Naive thymus-derived CD4-positive, alpha-beta T cell (primary cell): ENCODE results near the gene RRP9. TPM values are rescaled to one million over a fixed set of nuclear protein-coding genes. Genes with fewer than 3 reads are reported as not detected.
A peak's percentile ranks its signal among the peaks of the same experiment; 100 is the strongest.

Source experiments
- ATAC-seq: fragments of 150-1000 bp; cut with Tn5 transposase; 2 replicates; pipeline ENCODE4 v1.10.0; 2021; ENCODE audit warnings: mild to moderate bottlenecking, moderate library complexity
- CTCF ChIA-PET: fragments of 350-600 bp; sonication (Branson Sonifier 250); formaldehyde crosslinking; loops from one replicate; lab custom pipeline; 2021; ENCODE audit warnings: antibody characterized with exemption; lab: Charles Lee
- POLR2A ChIA-PET: fragments of 350-600 bp; sonication (Branson Sonifier 250); formaldehyde crosslinking; loops from one replicate; lab custom pipeline; 2021; ENCODE audit warnings: antibody characterized with exemption, inconsistent platforms; lab: Charles Lee
- DNase-seq, 9 donors: peaks; one replicate each; pipeline versions ENCODE4 v3.0.0 to v3.0.0-alpha.2; 2020 to 2022; ENCODE audit warnings: mixed read lengths in 1 of 9
- H3K27ac ChIP-seq: one replicate; pipeline ENCODE4 v1.7.0; 2013; ENCODE audit warnings: mild to moderate bottlenecking, low read depth, low read length, moderate library complexity
- H3K27me3 ChIP-seq, 2 donors: one replicate each; pipeline ENCODE4 v1.7.0; 2013; ENCODE audit warnings: low read length in 2 of 2, mild to moderate bottlenecking in 2 of 2, moderate library complexity in 2 of 2; ENCODE audit not compliant: control insufficient read depth in 2 of 2, insufficient read depth in 2 of 2
- H3K36me3 ChIP-seq, 3 experiments: 1 replicate in 2 of 3; 2 replicates in 1 of 3; pipeline ENCODE4 v1.7.0; 2013; ENCODE audit warnings: low read length in 3 of 3, mild to moderate bottlenecking in 3 of 3, moderate library complexity in 1 of 3; ENCODE audit not compliant: insufficient read depth in 3 of 3, control insufficient read depth in 2 of 3
- H3K4me1 ChIP-seq, 2 donors: one replicate each; pipeline ENCODE4 v1.7.0; 2013; ENCODE audit warnings: low read length in 2 of 2, mild to moderate bottlenecking in 2 of 2, moderate library complexity in 1 of 2; ENCODE audit not compliant: control insufficient read depth in 2 of 2, insufficient read depth in 2 of 2
- H3K4me3 ChIP-seq: 2 replicates; pipeline ENCODE4 v1.7.0; 2013; ENCODE audit warnings: mild to moderate bottlenecking, low read length
- H3K9me3 ChIP-seq, 3 experiments: 1 replicate in 2 of 3; 2 replicates in 1 of 3; pipeline ENCODE4 v1.7.0; 2013; ENCODE audit warnings: low read length in 3 of 3; ENCODE audit not compliant: control insufficient read depth in 2 of 3
- H3K27ac Mint-ChIP-seq, 9 donors: one replicate each; pipeline ENCODE4 v1.8.0; 2020 to 2022; ENCODE audit warnings: mixed read lengths in 9 of 9, mild to moderate bottlenecking in 8 of 9, moderate library complexity in 5 of 9, inconsistent platforms in 2 of 9
- H3K27me3 Mint-ChIP-seq, 5 donors: one replicate each; pipeline ENCODE4 v1.8.0; 2021 to 2022; ENCODE audit warnings: mixed read lengths in 5 of 5, mild to moderate bottlenecking in 1 of 5
- H3K36me3 Mint-ChIP-seq, 5 donors: one replicate each; pipeline ENCODE4 v1.8.0; 2020 to 2022; ENCODE audit warnings: mixed read lengths in 5 of 5, mild to moderate bottlenecking in 3 of 5, inconsistent platforms in 1 of 5
- H3K4me1 Mint-ChIP-seq, 7 donors: one replicate each; pipeline ENCODE4 v1.8.0; 2020 to 2022; ENCODE audit warnings: mixed read lengths in 7 of 7, mild to moderate bottlenecking in 3 of 7, inconsistent platforms in 1 of 7
- H3K4me3 Mint-ChIP-seq, 10 donors: one replicate each; pipeline ENCODE4 v1.8.0; 2020 to 2022; ENCODE audit warnings: mild to moderate bottlenecking in 10 of 10, mixed read lengths in 10 of 10, moderate library complexity in 6 of 10, inconsistent platforms in 2 of 10
- H3K9me3 Mint-ChIP-seq, 11 donors: one replicate each; pipeline ENCODE4 v1.8.0; 2020 to 2022; ENCODE audit warnings: mixed read lengths in 11 of 11, mild to moderate bottlenecking in 4 of 11, inconsistent platforms in 1 of 11, moderate library complexity in 1 of 11
- intact Hi-C, 2 donors: fragments of 100-400 bp; cut with micrococcal nuclease; formaldehyde crosslinking; loops; one replicate each; pipeline ENCODE4 v1.15.1; 2023
- polyA plus RNA-seq, 2 donors: library from polyadenylated mRNA; unstranded; fragments of 300-500 nt; fragmentation: Illumina TruSeq; gene quantifications; one replicate each; pipeline ENCODE4 v1.2.3, GENCODE V29; 2021
- total RNA-seq, 6 experiments: library from RNA in 5 of 6; stranded (reverse) in 5 of 6; gene quantifications; 1 replicate in 5 of 6; 2 replicates in 1 of 6; pipeline ENCODE4 v1.2.3 and lab custom pipeline; 2021 to 2026

RRP9 gene
- total and polyA plus RNA-seq, 7 experiments from 2014 or later: 10.2 to 34.2 (median 18.6) TPM

DNA sequence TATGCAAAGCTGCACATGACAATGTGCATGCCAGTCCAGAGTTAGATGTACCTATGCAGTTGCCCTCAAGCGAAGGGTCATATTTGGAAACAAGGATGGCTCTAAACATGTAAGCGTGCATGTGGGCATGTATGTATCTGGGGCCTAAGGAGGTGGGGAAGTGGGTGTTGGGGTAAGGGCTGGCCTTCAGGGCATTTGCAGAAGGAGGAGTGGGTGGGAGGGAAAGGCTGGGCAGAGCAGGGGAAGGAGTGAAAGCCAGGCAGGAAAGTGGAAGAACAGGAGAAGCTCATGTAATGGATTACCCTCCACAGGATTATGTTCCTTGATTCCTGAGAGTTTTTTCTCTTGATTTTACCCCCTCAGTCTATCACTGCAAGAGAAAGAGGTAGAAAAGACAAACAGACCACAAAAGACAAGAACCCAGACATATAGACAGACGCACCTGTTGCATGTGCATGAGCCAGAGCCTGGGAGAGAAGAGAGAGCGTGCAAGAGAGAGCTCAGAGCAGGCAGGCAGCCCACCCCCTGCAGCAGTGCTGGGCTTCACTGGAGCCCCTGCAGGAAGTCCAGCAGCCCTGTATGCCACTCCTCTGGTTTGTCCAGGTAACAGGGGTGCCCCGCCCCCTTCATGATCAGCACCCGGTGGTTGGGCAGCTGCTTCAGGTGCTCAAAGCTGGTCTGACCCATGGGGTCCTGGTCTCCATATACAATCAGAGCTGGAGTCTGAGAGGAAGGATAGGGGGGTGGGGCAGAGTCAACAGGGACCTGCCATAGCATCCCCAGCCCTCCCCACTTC is 27.4 kb upstream of the RRP9 start:
- H3K27ac ChIP-seq: no peak overlapping the region
- intact Hi-C loops: no loop called here
- peaks cover 0 to 10% (median 0%) of the 10 kb centered on the region in 5 donors for H3K27me3 Mint-ChIP-seq
- no peaks in the 10 kb centered on the region for H3K36me3 ChIP-seq
- peaks cover 0 to 5% (median 0%) of the 10 kb centered on the region in 5 donors for H3K36me3 Mint-ChIP-seq
- no peaks in the 10 kb centered on the region for H3K9me3 Mint-ChIP-seq
- peaks cover 27 to 57% (median 34%) of the 10 kb centered on the region in 7 donors for H3K4me1 Mint-ChIP-seq
- H3K4me1 ChIP-seq: peaks cover 8 to 9% of the 10 kb centered on the region in 2 donors
- POLR2A ChIA-PET: interaction anchor here (0.5 to 3.6 kb wide), 6 partner anchors 13 to 700 kb away, joined by 3 to 16 read pairs (median 3); partner anchors contain the start of genes ACY1 and DUSP7
- no peaks in the 10 kb centered on the region for H3K27me3 ChIP-seq
- DNase-seq (no peak), ATAC-seq (no peak)
- H3K9me3 ChIP-seq: no peaks in the 10 kb centered on the region
- peak overlapping the region in 8 of 9 donors; percentile 4 to 77 (median 50) for H3K27ac Mint-ChIP-seq
- no peak overlapping the region for H3K4me3 ChIP-seq
- CTCF ChIA-PET: interaction anchor here (1.6 kb wide), 1 partner anchor 14 kb away, joined by 5 read pairs; the partner anchor contains the start of gene ACY1
- H3K4me3 Mint-ChIP-seq: peak overlapping the region; percentile 12 to 95 (median 66)

DNA sequence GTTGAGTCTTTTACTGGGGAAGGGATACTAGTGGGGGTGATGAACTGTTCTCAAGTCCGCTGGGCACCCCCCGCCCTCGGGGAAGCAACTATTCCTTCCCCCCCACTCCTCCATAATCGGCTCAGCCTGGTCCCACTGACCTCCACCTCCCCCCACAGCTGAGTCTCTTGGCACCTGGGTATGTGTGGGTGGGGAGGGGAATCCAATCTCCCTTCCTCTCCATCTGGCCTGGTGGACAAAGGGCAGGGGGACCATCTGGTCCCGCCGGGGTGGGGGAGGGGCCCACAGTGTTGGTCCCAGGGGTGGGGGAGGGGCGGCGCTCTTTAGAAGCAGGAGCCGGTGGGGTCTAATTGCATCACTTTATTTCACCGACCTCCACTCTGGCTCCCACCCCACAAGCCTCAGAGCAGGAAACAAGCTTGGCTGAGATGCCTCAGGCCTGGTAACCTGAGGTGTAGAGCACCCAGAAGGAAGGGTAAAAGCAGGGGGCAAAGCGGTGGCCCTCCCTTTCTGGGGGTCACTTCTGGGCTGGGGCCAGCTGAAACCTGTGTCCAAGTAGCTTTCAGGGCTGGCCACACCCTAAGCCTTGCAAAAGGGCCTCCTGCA is 26.6 kb upstream of the RRP9 start:
- no peaks in the 10 kb centered on the region for H3K36me3 ChIP-seq
- H3K9me3 ChIP-seq: no peaks in the 10 kb centered on the region
- DNase-seq: no peak
- no peak for ATAC-seq
- POLR2A ChIA-PET: interaction anchor here (0.6 to 3.6 kb wide), 5 partner anchors 8 to 223 kb away, joined by 3 to 16 read pairs (median 3); partner anchors contain the start of gene ACY1
- intact Hi-C loops: no loop called here
- H3K4me1 ChIP-seq: peaks cover 7 to 9% of the 10 kb centered on the region in 2 donors
- peak overlapping the region; percentile 69 for H3K27ac ChIP-seq
- no peaks in the 10 kb centered on the region for H3K27me3 ChIP-seq
- Mint-ChIP-seq H3K9me3 (no peaks in the 10 kb centered on the region), H3K27ac (peak overlapping the region in 7 of 9 donors; percentile 4 to 77 (median 65)), H3K36me3 (peaks cover 0 to 3% (median 0%) of the 10 kb centered on the region in 5 donors), H3K4me3 (peak overlapping the region; percentile 64 to 95 (median 82)), H3K27me3 (peaks cover 0 to 10% (median 0%) of the 10 kb centered on the region in 5 donors), H3K4me1 (peaks cover 23 to 49% (median 27%) of the 10 kb centered on the region in 7 donors)
- H3K4me3 ChIP-seq: peak overlapping the region; percentile 11
- CTCF ChIA-PET: no interaction called here

GRCh38 chr3:51967384-51968169 is 25.9 kb upstream of the RRP9 start, which contains the start of gene PCBP4:
TSS of gene PCBP4 (minus strand) at chr3:51967454. CDS start at chr3:51961240, 6,214 bp downstream.
- ATAC-seq (peak; percentile 79), DNase-seq (peak in 5 of 9 donors; percentile 17 to 61 (median 31))
- peak within 1 kb of the TSS; percentile 77 to 95 (median 86) for H3K4me3 Mint-ChIP-seq
- H3K4me1 Mint-ChIP-seq: peaks cover 23 to 48% (median 25%) of the 10 kb centered on the region in 7 donors
- H3K9me3 Mint-ChIP-seq: no peaks in the 10 kb centered on the region
- H3K27ac Mint-ChIP-seq: peak within 1 kb of the TSS; percentile 36 to 80 (median 66)
- Histone ChIP-seq H3K36me3 (no peaks in the 10 kb centered on the region), H3K4me1 (peaks cover 7 to 9% of the 10 kb centered on the region in 2 donors), H3K9me3 (no peaks in the 10 kb centered on the region), H3K27ac (peak within 1 kb of the TSS; percentile 75), H3K27me3 (no peaks in the 10 kb centered on the region), H3K4me3 (peak within 1 kb of the TSS; percentile 70)
- peaks cover 0 to 3% (median 0%) of the 10 kb centered on the region in 5 donors for H3K36me3 Mint-ChIP-seq
- ChIA-PET POLR2A (interaction anchor here (0.9 to 3.6 kb wide), 7 partner anchors 9 to 27 kb away, joined by 3 to 16 read pairs (median 3); partner anchors contain the start of genes ACY1, PARP3 and RRP9), CTCF (no interaction called here)
- intact Hi-C loops: loop anchor here in 1 of 2 donors (1.0 kb wide), 1 partner anchor 25 kb away; the partner anchor contains the start of gene PARP3
- peaks cover 0 to 10% (median 0%) of the 10 kb centered on the region in 5 donors for H3K27me3 Mint-ChIP-seq

GRCh38 chr3:51966922-51967383 is 25.2 kb upstream of the RRP9 start:
- H3K36me3 Mint-ChIP-seq: peaks cover 0 to 3% (median 0%) of the 10 kb centered on the region in 5 donors
- CTCF ChIA-PET: no interaction called here
- DNase-seq: peak in 4 of 9 donors; percentile 19 to 40 (median 27)
- Histone ChIP-seq H3K27me3 (no peaks in the 10 kb centered on the region), H3K4me3 (peak overlapping the region; percentile 70), H3K9me3 (no peaks in the 10 kb centered on the region), H3K36me3 (no peaks in the 10 kb centered on the region), H3K27ac (peak overlapping the region; percentile 75), H3K4me1 (peaks cover 7 to 9% of the 10 kb centered on the region in 2 donors)
- H3K27me3 Mint-ChIP-seq: peaks cover 0 to 10% (median 0%) of the 10 kb centered on the region in 5 donors
- POLR2A ChIA-PET: interaction anchor here (0.9 to 3.6 kb wide), 6 partner anchors 13 to 35 kb away, joined by 3 to 16 read pairs (median 4); partner anchors contain the start of genes ACY1, PARP3 and RRP9
- ATAC-seq: peak; percentile 73
- peak overlapping the region; percentile 77 to 95 (median 84) for H3K4me3 Mint-ChIP-seq
- H3K4me1 Mint-ChIP-seq: peaks cover 21 to 44% (median 24%) of the 10 kb centered on the region in 7 donors
- intact Hi-C loops: loop anchor here in 1 of 2 donors (1.0 kb wide), 1 partner anchor 25 kb away; the partner anchor contains the start of gene PARP3
- no peaks in the 10 kb centered on the region for H3K9me3 Mint-ChIP-seq
- H3K27ac Mint-ChIP-seq: peak overlapping the region in 8 of 9 donors; percentile 36 to 80 (median 66)

DNA sequence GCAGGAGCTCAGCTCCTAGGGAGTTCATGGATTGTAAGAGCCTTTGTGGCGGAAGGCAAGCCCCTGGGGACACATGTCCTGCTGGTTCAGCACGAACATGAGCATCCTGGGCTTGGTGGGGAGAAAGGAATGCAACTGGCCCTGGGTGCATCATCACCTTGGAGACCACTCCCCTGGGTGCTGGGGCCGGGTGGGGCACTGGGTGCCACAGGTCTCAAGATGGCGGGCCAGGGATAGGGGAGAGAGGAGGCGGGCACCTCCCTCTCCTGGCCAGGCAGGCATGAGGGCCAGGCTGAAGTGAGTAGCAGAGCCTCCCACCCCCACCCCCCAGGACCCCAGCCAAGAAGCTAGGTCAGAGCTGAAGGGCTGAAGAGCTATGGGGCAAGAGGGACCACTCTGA is 24.8 kb upstream of the RRP9 start:
- Histone ChIP-seq H3K9me3 (no peaks in the 10 kb centered on the region), H3K4me3 (peak overlapping the region; percentile 70), H3K36me3 (no peaks in the 10 kb centered on the region), H3K27me3 (no peaks in the 10 kb centered on the region), H3K27ac (peak overlapping the region; percentile 75), H3K4me1 (peaks cover 7 to 9% of the 10 kb centered on the region in 2 donors)
- Mint-ChIP-seq H3K36me3 (peaks cover 0 to 3% (median 0%) of the 10 kb centered on the region in 5 donors), H3K27ac (peak overlapping the region in 8 of 9 donors; percentile 36 to 80 (median 66)), H3K27me3 (peaks cover 0 to 10% (median 0%) of the 10 kb centered on the region in 5 donors), H3K4me3 (peak overlapping the region; percentile 77 to 95 (median 84)), H3K4me1 (peaks cover 21 to 43% (median 24%) of the 10 kb centered on the region in 7 donors), H3K9me3 (no peaks in the 10 kb centered on the region)
- intact Hi-C loops: no loop called here
- ChIA-PET CTCF (no interaction called here), POLR2A (interaction anchor here (0.9 to 3.6 kb wide), 5 partner anchors 9 to 35 kb away, joined by 3 to 16 read pairs (median 5); partner anchors contain the start of genes ABHD14A, ACY1, PARP3 and RRP9)
- DNase-seq (no peak), ATAC-seq (no peak)
